HG02870 (cell line): ENCODE measurements around the gene BRINP3.
A peak's percentile ranks its signal among the peaks of the same experiment; 100 is the strongest.
"Not testable (repeated sequence)": the region's sequence is repeated elsewhere in the genome, so short reads cannot be mapped to it uniquely, and the experiment has no call there.

Source experiments
- ATAC-seq: cut with Tn5 transposase; IDR thresholded peaks from one replicate; pipeline ENCODE4 v1.9.1; 2021; ENCODE audit warnings: mild to moderate bottlenecking, moderate library complexity; ENCODE audit not compliant: unreplicated experiment

The BRINP3 gene

GRCh38 chr1:190126728-190127127, 350.9 kb downstream of the BRINP3 start:
- ATAC-seq, result no peak

DNA sequence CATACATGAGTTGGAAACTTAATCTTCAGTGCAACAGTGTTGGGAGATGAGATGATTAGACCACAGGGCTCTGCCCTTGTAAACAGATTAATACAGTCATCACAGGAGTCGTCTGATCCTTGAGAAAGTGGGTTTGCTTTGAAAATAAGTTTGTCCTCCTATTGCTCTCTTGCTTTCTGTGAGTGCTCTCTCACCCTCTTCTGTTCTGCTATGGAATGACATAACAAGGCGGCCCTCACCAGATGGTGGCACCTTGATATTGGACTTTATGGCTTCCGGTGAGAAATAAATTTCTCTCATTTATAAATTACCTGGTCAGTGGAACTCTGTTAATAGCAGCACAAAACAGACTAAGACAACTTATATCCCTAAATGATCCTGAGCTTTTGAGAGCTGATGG, 353.6 kb downstream of the BRINP3 start:
- ATAC-seq, result no peak

DNA sequence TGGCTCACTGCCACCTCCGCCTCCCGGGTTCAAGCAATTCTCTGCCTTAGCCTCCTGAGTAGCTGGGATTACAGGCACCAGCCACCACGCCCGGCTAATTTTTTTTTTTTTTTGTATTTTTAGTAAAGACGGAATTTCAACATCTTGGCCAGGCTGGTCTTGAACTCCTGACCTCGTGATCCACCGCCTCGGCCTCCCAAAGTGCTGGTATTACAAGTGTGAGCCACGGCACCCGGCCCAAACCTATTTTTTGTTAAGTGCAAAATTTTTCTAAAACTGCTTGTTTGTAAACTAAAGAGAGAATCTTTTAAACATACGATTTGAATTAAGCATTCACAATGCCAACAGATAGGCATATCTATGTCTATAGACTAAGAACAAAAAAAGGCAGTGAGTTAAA, 357.1 kb downstream of the BRINP3 start:
- not testable (repeated sequence) for ATAC-seq

DNA sequence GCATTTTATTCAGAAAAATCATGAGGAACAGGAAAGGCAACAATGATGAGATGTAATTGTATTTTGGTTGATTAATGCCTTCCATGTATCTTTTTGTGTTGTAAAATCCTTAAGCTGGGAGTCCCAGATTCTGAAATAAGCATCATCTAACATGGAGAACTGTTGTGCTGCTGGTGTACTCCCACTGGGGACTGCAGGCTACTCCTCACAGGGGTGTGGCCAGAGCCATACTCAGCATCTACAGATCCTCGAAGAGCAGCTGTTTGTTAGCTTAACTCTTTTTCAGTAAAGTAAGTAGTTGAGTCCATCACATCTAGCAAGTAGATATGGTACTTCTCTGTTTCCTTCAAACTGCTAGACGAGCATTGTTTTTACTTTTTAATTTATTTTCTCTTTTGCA, 358.0 kb downstream of the BRINP3 start:
- ATAC-seq, result no peak

- ATAC-seq, result no peak
Observed at GRCh38 chr1:190116921-190117320, 360.7 kb downstream of the BRINP3 start.

GRCh38 chr1:190104961-190105360, 372.7 kb downstream of the BRINP3 start:
- ATAC-seq, result no peak

- ATAC-seq, result no peak
Observed at GRCh38 chr1:190102757-190103326, 374.8 kb downstream of the BRINP3 start.

DNA sequence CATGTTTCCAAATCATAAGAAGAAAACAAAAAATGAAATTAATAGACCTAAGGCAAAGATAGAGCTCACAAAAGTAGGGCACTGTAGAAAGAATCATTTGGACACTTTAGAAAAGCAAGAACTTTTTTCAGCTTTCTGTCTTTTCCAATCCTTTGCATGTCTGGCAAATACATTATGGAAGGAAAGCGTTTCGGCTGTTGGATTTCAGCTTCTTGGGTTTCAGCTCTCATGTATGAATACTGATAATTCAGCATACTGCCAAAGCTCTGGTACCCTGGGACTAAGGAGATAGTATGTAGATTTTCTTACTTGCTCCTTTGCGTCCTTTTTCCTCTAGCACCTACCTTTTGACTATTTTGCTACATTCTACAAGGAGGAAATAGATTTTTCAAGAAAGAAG, 375.9 kb downstream of the BRINP3 start:
- ATAC-seq, result no peak

DNA sequence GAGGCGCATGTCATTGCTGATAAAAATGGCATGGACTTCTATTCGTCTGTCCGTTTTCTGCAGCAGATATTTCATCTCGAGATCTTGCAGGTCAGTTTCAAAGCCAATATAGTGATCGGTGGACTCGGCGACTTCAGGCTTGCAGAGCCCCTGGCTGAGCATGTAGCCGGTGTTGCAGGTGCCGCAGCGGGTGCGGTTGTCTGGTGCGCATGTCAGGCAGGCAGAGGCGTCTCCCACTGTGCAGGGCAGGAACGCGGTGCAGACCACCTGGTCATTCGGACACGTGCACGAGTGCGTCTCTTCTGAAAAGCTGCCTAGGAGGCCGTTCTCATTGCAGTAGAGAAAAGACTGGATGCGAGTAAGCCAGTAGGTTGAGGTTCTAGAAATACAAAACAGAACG, 378.9 kb downstream of the BRINP3 start:
- ATAC-seq, result no peak

- ATAC-seq, result no peak
Observed at GRCh38 chr1:190098107-190098506, 379.6 kb downstream of the BRINP3 start.

GRCh38 chr1:190095596-190095995, 382.1 kb downstream of the BRINP3 start:
- no peak for ATAC-seq

DNA sequence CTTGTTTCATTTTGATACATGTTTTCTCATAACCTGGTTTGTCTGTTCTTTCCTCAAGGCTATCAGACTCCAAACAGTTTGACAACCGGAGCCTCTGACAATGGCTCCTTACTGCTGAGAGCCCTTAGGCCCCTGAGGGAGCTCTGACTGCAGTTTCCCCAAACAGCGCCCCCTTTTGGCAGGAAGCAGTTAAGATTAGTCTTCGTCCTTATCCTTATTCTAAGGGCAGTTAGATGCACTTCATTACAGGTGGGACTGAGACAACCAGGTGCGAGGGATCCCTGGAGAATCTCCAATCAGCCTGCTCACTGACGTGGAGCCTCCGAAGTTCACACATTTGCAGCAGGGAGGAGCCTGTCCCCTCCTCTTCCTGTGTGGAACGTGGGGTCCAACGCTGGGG, 393.1 kb downstream of the BRINP3 start:
- no peak for ATAC-seq

- no peak for ATAC-seq
Observed at GRCh38 chr1:190068304-190068703, 409.4 kb downstream of the BRINP3 start.

- ATAC-seq, result peak; percentile 48
Observed at GRCh38 chr1:190067592-190067991, 410.1 kb downstream of the BRINP3 start.

DNA sequence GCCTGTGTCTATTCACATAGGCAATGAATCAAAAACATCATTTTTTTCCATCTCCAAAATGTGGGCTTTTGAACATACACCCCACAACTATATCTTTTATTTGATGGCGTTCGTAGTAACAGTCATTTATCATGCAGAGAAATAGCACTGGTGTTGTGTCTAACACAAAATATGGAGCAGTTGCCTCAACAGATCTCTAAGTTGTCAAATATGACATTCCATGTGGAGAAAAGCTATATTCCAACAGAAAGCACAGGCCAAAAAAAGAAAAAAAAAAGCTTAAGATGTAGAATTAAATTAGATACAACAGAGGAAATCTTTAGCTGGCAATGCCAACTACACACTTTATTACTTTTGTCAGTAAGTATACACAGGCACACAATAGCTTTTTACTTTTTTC, 411.7 kb downstream of the BRINP3 start:
- no peak for ATAC-seq

- ATAC-seq, result no peak
Observed at GRCh38 chr1:190049314-190049713, 428.4 kb downstream of the BRINP3 start.
